ENCODE data around the gene LTBP1. TPM values are rescaled to one million over a fixed set of nuclear protein-coding genes. Genes with fewer than 3 reads are reported as not detected.

Gene LTBP1
- total and polyA plus RNA-seq, 2 experiments from 2014 or later, result 15.7 to 49.8 TPM

- TF ChIP-seq EZH2 (IDR thresholded peaks at IDR 0.05; ENCODE audit: low read depth, unreplicated experiment) (no peak), EZH2phosphoT487 (IDR thresholded peaks at IDR 0.05; ENCODE audit: unreplicated experiment) (no peak), NANOG (IDR thresholded peaks at IDR 0.05; ENCODE audit: borderline replicate concordance) (no peak), REST (IDR thresholded peaks at IDR 0.05; ENCODE audit: unreplicated experiment) (no peak), ZNF462 (CRISPR knock-in tag; IDR thresholded peaks at IDR 0.05) (no peak), ZNF114 (CRISPR knock-in tag; IDR thresholded peaks at IDR 0.05) (no peak), ZNF331 (CRISPR knock-in tag; IDR thresholded peaks at IDR 0.05; ENCODE audit: low read depth) (no peak), STAT1 (IDR thresholded peaks at IDR 0.05; ENCODE audit: unreplicated experiment) (no peak)
- Mint-ChIP-seq H3K27ac (no peak overlapping the region; the same call in 1 of the 2 replicates), H3K36me3 (ENCODE audit: low read depth) (peaks cover 2% of the 10 kb centered on the region; the same call in 1 of the 3 replicates), H3K27me3 (ENCODE audit: insufficient read depth, low read depth, poor library complexity) (no peaks in the 10 kb centered on the region), H3K9me3 (no peaks in the 10 kb centered on the region; the same call in 2 of the 3 replicates), H3K4me1 (peaks cover 14% of the 10 kb centered on the region; the same call in 2 of the 3 replicates), H3K4me3 (no peak overlapping the region)
- Histone ChIP-seq H2AFZ (no peak overlapping the region), H3K4me2 (no peak overlapping the region), H3K79me2 (replicated peaks; ENCODE audit: insufficient read depth) (no peaks in the 10 kb centered on the region), H3K9me2 (ENCODE audit: insufficient read depth) (no peaks in the 10 kb centered on the region), H3K4me1 (ENCODE audit: insufficient read depth) (peaks cover 12% of the 10 kb centered on the region; the same call in 1 of the 2 replicates), H4K20me1 (replicated peaks; ENCODE audit: insufficient read depth) (no peaks in the 10 kb centered on the region), H3K27me3 (ENCODE audit: insufficient read depth) (no peaks in the 10 kb centered on the region), H3K4me3 (no peak overlapping the region), H3F3A (replicated peaks; ENCODE audit: low read depth) (no peaks in the 10 kb centered on the region), H3K27ac (ENCODE audit: low read depth) (no peak overlapping the region), H3K36me3 (ENCODE audit: insufficient read depth) (no peaks in the 10 kb centered on the region)
- ATAC-seq (no peak), DNase-seq (ENCODE audit: low spot score) (no peak)
Observed at GRCh38 chr2:33197198-33197938, 250.6 kb downstream of the LTBP1 start.

Measured in GM23338 (cell line).